Measurements from ENCODE around the gene STAG3. TPM values are rescaled to one million over a fixed set of nuclear protein-coding genes. Genes with fewer than 3 reads are reported as not detected.
A peak's percentile ranks its signal among the peaks of the same experiment; 100 is the strongest.
"Not testable (repeated sequence)": the region's sequence is repeated elsewhere in the genome, so short reads cannot be mapped to it uniquely, and the experiment has no call there.

The STAG3 gene
- total RNA-seq (2014; rRNA removed; shearing (Covaris generic)) = 2.5 and 3.8 TPM in 2 replicates

- DNase-seq (ENCODE audit: low read depth) = peak; percentile 97
These were observed at the start of gene STAG3, which contains the start of gene GPC2 for GRCh38 chr7:100177045-100178001. STAG3 (plus strand) TSS chr7:100177918; CDS start chr7:100180557, 2,639 bp downstream. GPC2 (minus strand) TSS chr7:100177381; CDS start chr7:100177199, 182 bp downstream.

GRCh38 chr7:100128637-100128963 is 49.1 kb upstream of the STAG3 start:
- no peak for DNase-seq (ENCODE audit: low read depth)

GRCh38 chr7:100130220-100130607 is 47.5 kb upstream of the STAG3 start:
- not testable (repeated sequence) for DNase-seq (ENCODE audit: low read depth)

GRCh38 chr7:100130608-100131453 is 46.9 kb upstream of the STAG3 start:
- DNase-seq (ENCODE audit: low read depth) = peak; percentile 51

GRCh38 chr7:100132126-100132525 is 45.6 kb upstream of the STAG3 start:
- no peak for DNase-seq (ENCODE audit: low read depth)

GRCh38 chr7:100132697-100133151 is 45.0 kb upstream of the STAG3 start:
- peak; percentile 67 for DNase-seq (ENCODE audit: low read depth)

- no peak for DNase-seq (ENCODE audit: low read depth)
These were observed 39.6 kb upstream of the STAG3 start for GRCh38 chr7:100137851-100138760.

- no peak for DNase-seq (ENCODE audit: low read depth)
These were observed 36.2 kb upstream of the STAG3 start for GRCh38 chr7:100141555-100141949.

GRCh38 chr7:100142461-100142860 is 35.3 kb upstream of the STAG3 start:
- DNase-seq (ENCODE audit: low read depth) = no peak

- not testable (repeated sequence) for DNase-seq (ENCODE audit: low read depth)
These were observed 31.4 kb upstream of the STAG3 start for GRCh38 chr7:100146350-100146749.

GRCh38 chr7:100147278-100147677 is 30.4 kb upstream of the STAG3 start:
- DNase-seq (ENCODE audit: low read depth) = no peak

GRCh38 chr7:100148225-100148558 is 29.5 kb upstream of the STAG3 start:
- no peak for DNase-seq (ENCODE audit: low read depth)

GRCh38 chr7:100148559-100149328 is 29.0 kb upstream of the STAG3 start, which contains the start of gene LAMTOR4:
LAMTOR4 (plus strand) TSS chr7:100148918; CDS start chr7:100148973, 55 bp downstream.
- DNase-seq (ENCODE audit: low read depth) = peak; percentile 99

- DNase-seq (ENCODE audit: low read depth) = no peak
These were observed 25.3 kb upstream of the STAG3 start for GRCh38 chr7:100152404-100152803.

GRCh38 chr7:100152937-100153666 is 24.6 kb upstream of the STAG3 start:
- no peak for DNase-seq (ENCODE audit: low read depth)

GRCh38 chr7:100153708-100154535 is 23.8 kb upstream of the STAG3 start:
- DNase-seq (ENCODE audit: low read depth) = no peak

GRCh38 chr7:100154651-100155491 is 22.8 kb upstream of the STAG3 start:
- DNase-seq (ENCODE audit: low read depth) = no peak
